Brain pericyte (primary cell): ENCODE data around the gene DGUOK.

Experiments
- DNase-seq: peaks from one replicate; pipeline ENCODE4 v3.0.0-alpha.2; 2012; ENCODE audit warnings: low read depth, low spot score

The DGUOK gene

GRCh38 chr2:73997813-73998212 is 71.1 kb downstream of the DGUOK start:
- no peak for DNase-seq

GRCh38 chr2:73998451-73998850 is 71.8 kb downstream of the DGUOK start:
- DNase-seq = no peak

DNA sequence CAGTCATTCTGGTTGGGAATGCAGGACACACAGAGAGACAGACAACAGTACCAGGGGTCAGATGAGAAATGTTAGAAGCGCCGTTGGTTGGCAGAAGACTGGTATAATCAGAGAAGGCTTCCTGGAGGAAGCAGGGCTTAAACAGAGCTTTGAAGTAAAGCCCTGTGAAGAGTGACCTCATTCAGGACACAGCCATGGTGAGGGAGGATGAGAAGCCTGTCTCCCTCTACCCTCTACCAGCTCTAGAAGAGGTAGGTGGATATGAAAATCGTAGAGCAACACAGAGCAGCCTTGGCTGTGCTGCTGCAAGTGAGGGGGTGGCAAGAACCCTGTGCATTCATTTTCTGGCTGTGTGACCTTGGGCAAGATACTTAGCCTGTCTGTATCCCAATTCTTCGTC is 72.3 kb downstream of the DGUOK start:
- no peak for DNase-seq

DNA sequence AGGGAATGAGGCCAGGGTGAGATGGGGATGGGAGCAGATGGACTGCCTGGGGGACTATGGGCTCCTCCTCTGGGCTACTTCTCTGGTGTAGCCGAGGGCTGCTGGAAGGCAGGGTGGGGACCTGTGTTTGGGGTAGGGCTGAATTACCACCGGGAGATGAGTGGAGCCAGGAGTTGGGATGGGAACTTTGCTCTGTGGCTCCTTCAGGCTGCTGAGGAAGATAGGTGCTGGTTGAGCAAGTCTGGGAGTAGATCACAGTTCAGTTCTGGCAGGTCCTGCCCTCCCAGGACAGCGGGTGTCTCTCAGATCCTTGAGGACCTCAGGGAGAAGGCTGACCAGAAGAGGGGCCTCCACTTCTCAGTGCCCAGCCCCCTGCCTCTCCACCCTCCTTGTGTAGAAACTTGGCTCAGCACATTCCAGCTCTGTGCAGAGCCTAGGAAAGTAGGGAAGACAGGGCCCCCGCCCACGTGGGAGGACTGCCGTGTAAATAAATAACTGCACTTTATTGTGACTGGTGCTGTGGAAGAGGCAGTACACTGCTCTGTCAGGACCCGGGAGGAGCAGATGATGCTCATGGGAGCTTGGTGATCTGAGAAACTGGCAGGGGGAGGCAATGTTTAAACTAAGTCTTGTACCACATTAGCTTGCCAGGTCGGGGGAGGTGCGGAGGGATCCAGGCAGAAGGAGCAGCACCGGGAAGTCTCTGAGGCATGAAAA is 73.4 kb downstream of the DGUOK start:
- no peak for DNase-seq

GRCh38 chr2:74000666-74001065 is 74.0 kb downstream of the DGUOK start:
- DNase-seq = no peak

DNA sequence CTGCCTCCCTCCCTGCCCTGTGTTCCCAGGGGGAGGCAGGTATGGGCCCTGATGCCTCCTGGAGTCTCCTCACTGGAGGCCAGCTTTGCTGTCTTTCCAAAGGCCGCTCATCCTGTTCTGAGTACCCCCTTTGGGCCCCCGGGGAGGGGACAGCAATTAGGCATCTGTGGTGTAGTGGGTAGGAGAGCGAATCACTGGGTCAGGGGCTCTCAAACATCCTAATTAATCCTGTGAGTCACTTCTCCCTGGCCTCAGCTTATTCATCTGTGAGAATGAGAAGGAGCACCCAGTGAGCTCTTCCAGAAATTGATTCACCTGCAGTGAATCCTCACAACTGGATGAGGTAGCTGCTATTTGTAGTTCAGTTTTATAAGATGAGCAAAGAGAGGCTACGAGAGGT is 74.4 kb downstream of the DGUOK start:
- DNase-seq = no peak

GRCh38 chr2:74001781-74002504 is 75.3 kb downstream of the DGUOK start:
- DNase-seq = no peak

- DNase-seq = no peak
These were observed 76.1 kb downstream of the DGUOK start for GRCh38 chr2:74002505-74003421.

- DNase-seq = no peak
These were observed 77.0 kb downstream of the DGUOK start for GRCh38 chr2:74003494-74004211.

DNA sequence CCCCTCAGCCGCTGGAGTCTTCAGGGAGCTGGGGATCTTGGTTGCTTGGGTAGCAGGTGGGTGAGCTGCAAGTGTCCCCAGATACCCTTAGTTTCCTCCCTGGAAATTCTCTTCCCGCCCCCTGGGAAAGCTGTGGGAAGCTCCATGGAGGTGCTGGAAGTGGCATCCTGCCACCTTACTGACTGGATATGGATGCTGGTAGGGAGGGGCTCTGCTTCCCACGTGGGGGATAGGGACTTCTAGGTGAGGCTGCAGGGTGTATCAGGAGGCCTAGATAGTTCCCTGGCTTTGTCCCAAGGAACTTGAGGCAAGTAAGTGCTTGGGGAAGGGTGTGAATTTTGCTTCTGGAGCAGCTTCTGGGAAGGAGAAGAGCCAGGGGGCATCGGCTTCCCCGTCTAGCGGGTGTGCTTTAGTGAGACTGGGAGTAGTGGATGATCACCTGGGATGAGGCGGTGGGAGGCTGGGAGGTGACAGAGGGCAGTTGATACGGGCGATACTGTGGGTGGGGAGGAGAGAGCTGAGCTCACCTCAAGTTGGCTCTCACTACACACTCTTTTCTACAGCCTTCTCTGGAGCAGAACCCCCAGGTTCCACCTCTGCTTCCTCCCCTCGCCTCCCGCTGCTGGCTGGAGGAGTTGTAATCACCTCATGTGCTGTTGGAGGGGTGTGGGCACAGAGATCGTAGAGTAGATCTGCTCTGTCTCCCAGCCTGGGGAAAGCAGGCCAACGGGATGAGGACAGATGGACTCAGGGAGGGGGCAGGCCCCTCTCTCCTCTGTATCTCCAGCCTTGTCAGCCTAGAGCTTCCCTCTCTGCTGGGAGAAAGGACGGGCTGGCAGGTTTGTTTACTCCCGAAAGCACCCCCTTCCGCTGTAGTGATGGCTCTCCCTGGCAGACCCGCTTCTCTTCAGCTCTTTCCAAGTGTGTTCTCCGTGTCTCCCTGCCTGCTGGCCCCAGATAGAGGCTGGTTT is 77.8 kb downstream of the DGUOK start:
- DNase-seq = no peak

DNA sequence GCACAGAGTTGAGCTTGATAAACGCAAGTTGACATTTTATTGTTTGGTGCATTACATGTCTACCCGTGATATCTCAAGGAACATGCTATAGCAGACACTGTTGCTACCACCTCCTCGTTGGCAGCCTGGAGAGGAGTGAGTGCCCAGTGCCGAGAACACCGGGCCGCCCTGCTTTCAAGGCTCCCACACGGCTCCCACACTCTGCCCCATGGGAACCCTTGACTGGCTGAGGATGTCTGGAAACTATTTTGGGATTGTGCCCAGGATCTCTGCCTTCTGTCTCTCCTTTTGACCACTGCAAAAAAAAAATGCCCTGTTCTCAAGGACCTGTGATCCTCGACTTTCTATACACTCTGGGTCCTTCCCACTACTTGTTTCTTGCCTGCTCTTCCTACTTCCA is 79.1 kb downstream of the DGUOK start:
- DNase-seq = no peak

- DNase-seq = no peak
These were observed 79.8 kb downstream of the DGUOK start for GRCh38 chr2:74006459-74006858.

- DNase-seq = no peak
These were observed 80.4 kb downstream of the DGUOK start for GRCh38 chr2:74007121-74007520.

DNA sequence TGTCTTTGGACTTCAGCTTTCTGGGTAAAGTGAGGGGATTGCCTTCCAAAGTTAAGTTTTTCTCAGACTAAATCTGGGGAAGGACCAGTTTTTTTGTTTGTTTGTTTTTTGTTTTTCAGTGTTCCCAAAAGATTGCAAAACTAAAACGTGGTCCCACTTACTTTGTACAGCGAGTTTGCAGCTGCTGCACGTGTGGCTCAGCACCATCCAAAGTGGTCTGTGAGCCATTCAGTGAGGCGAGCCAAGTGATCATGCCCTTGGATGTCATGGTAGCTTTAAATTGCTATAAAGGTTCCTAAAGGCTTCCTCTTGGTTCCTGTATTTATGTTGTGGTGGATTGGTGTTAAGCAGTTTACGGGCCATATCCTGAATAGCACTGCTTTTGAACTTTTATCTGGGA is 81.0 kb downstream of the DGUOK start:
- DNase-seq = no peak
